ENCODE results near the gene FBXO33. TPM values are rescaled to one million over a fixed set of nuclear protein-coding genes. Genes with fewer than 3 reads are reported as not detected.

Gene FBXO33
- total and polyA plus RNA-seq, 2 of the 8 experiments (the other 6 are each of a cell fraction or from before 2014, with no cell fraction given), result 4.7 to 11.5 TPM

GRCh38 chr14:39432619-39433451 lies 602 bp upstream of the FBXO33 start (continued):
- TF ChIP-seq CHD7 (IDR thresholded peaks at IDR 0.05; ENCODE audit: insufficient replicate concordance, low read length) (no peak), MAFK (IDR thresholded peaks at IDR 0.05; ENCODE audit: low read depth, low read length) (no peak), YY1 (IDR thresholded peaks at IDR 0.05; ENCODE audit: low read depth, low read length) (peak; percentile 53; the same call in 1 of the 2 replicates), EGR1 (IDR thresholded peaks at IDR 0.05; ENCODE audit: borderline replicate concordance, low read depth, low read length) (no peak), SP4 (IDR thresholded peaks at IDR 0.05; ENCODE audit: low read length) (no peak), HDAC6 (IDR thresholded peaks at IDR 0.05; ENCODE audit: low read depth, low read length) (no peak), ZNF274 (IDR thresholded peaks at IDR 0.05; ENCODE audit: borderline replicate concordance, extremely low read depth, low read length) (no peak), POLR2AphosphoS5 (IDR thresholded peaks at IDR 0.05; ENCODE audit: low read depth, low read length) (peak; percentile 86), HDAC2 (IDR thresholded peaks at IDR 0.05; ENCODE audit: borderline replicate concordance in 1 of 2, low read depth in 2 of 2, low read length in 2 of 2) (peak; percentile 42 to 78; a peak in 1 of 4 replicates)
- TF ChIP-seq, protein P1, sequence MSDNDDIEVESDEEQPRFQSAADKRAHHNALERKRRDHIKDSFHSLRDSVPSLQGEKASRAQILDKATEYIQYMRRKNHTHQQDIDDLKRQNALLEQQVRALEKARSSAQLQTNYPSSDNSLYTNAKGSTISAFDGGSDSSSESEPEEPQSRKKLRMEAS (IDR thresholded peaks at IDR 0.05), result peak; percentile 38; the same call in 1 of the 2 replicates

Measured in H1 (cell line).